Tibial artery (tissue), 4 donors: Measurements from ENCODE around the gene SV2B.

Experiments
- DNase-seq, 2 donors: peaks; one replicate each; pipeline ENCODE4 v3.0.0-alpha.2; 2019
- H3K27ac ChIP-seq, 2 donors: fragments of 200-600 bp; sonication (generic) in 1 of 2; 1 replicate in 1 of 2; 2 replicates in 1 of 2; pipeline ENCODE4 v1.5.1; 2018 to 2019; ENCODE audit warnings: mild to moderate bottlenecking in 1 of 2
- H3K27me3 ChIP-seq, 2 donors: fragments of 200-600 bp; sonication (generic) in 1 of 2; one replicate each; pipeline versions ENCODE4 v1.5.1 to v1.6.0; 2016 to 2019
- H3K36me3 ChIP-seq, 3 donors: fragments of 200-600 bp; sonication (generic) in 2 of 3; one replicate each; pipeline ENCODE4 v1.5.1; 2016 to 2019; ENCODE audit warnings: mild to moderate bottlenecking in 2 of 3
- H3K4me1 ChIP-seq, 4 donors: fragments of 200-600 bp; sonication (generic) in 2 of 4; 1 replicate in 3 of 4; 2 replicates in 1 of 4; pipeline ENCODE4 v1.5.1; 2016 to 2019
- H3K4me3 ChIP-seq, 2 donors: fragments of 200-600 bp; sonication (generic) in 1 of 2; 1 replicate in 1 of 2; 2 replicates in 1 of 2; pipeline ENCODE4 v1.5.1; 2018 to 2019; ENCODE audit warnings: mild to moderate bottlenecking in 2 of 2
- H3K9me3 ChIP-seq, 3 donors: fragments of 200-600 bp; sonication (generic) in 1 of 3; one replicate each; pipeline ENCODE4 v1.5.1; 2016 to 2019
- CTCF ChIP-seq, 2 experiments: fragments of 200-600 bp in 1 of 2; fragments of 450-650 bp in 1 of 2; IDR thresholded peaks; one replicate each; pipeline ENCODE4 v1.5.1; 2017 to 2019; ENCODE audit warnings: antibody characterized with exemption in 2 of 2, mild to moderate bottlenecking in 1 of 2, moderate library complexity in 1 of 2
- intact Hi-C: fragments of 100-400 bp; cut with DNase I; formaldehyde crosslinking; loops from one replicate; pipeline ENCODE4 v1.15.0; 2023; ENCODE audit warnings: low total_unique reads

The SV2B gene

GRCh38 chr15:91202510-91203102 lies 102.5 kb downstream of the SV2B start:
- DNase-seq, result no peak
- Histone ChIP-seq H3K36me3 (no peaks in the 10 kb centered on the region), H3K4me3 (no peak overlapping the region), H3K27ac (no peak overlapping the region), H3K4me1 (no peaks in the 10 kb centered on the region), H3K9me3 (no peaks in the 10 kb centered on the region), H3K27me3 (no peaks in the 10 kb centered on the region)
- TF ChIP-seq CTCF (IDR thresholded peaks at IDR 0.05), result no peak
- intact Hi-C loops, result no loop called here

- Histone ChIP-seq H3K27ac (no peak overlapping the region), H3K4me1 (no peaks in the 10 kb centered on the region), H3K27me3 (no peaks in the 10 kb centered on the region), H3K4me3 (no peak overlapping the region), H3K36me3 (no peaks in the 10 kb centered on the region), H3K9me3 (no peaks in the 10 kb centered on the region)
- no peak for DNase-seq
- TF ChIP-seq CTCF (IDR thresholded peaks at IDR 0.05), result no peak
- intact Hi-C loops, result no loop called here
Observed at GRCh38 chr15:91203619-91204203, 103.7 kb downstream of the SV2B start.

GRCh38 chr15:91208371-91208770 lies 108.3 kb downstream of the SV2B start:
- DNase-seq, result no peak
- no peak for TF ChIP-seq CTCF (IDR thresholded peaks at IDR 0.05)
- intact Hi-C loops, result no loop called here
- Histone ChIP-seq H3K36me3 (no peaks in the 10 kb centered on the region), H3K4me3 (no peak overlapping the region), H3K4me1 (no peaks in the 10 kb centered on the region), H3K27me3 (peaks cover 0 to 8% of the 10 kb centered on the region in 2 donors), H3K27ac (no peak overlapping the region), H3K9me3 (no peaks in the 10 kb centered on the region)

GRCh38 chr15:91209318-91209717 lies 109.3 kb downstream of the SV2B start:
- no peak for DNase-seq
- TF ChIP-seq CTCF (IDR thresholded peaks at IDR 0.05), result no peak
- no peaks in the 10 kb centered on the region for H3K9me3 ChIP-seq
- H3K27ac ChIP-seq, result no peak overlapping the region
- H3K36me3 ChIP-seq, result no peaks in the 10 kb centered on the region
- no peak overlapping the region for H3K4me3 ChIP-seq
- intact Hi-C loops, result no loop called here
- H3K27me3 ChIP-seq, result peaks cover 0 to 8% of the 10 kb centered on the region in 2 donors
- H3K4me1 ChIP-seq, result no peaks in the 10 kb centered on the region

GRCh38 chr15:91209726-91210125 lies 109.7 kb downstream of the SV2B start:
- no peak overlapping the region for H3K4me3 ChIP-seq
- H3K9me3 ChIP-seq, result no peaks in the 10 kb centered on the region
- intact Hi-C loops, result no loop called here
- no peaks in the 10 kb centered on the region for H3K4me1 ChIP-seq
- TF ChIP-seq CTCF (IDR thresholded peaks at IDR 0.05), result no peak
- peaks cover 0 to 8% of the 10 kb centered on the region in 2 donors for H3K27me3 ChIP-seq
- no peak overlapping the region for H3K27ac ChIP-seq
- no peaks in the 10 kb centered on the region for H3K36me3 ChIP-seq
- DNase-seq, result no peak
